H1 (cell line): ENCODE results near the gene JAK2. TPM values are rescaled to one million over a fixed set of nuclear protein-coding genes. Genes with fewer than 3 reads are reported as not detected.

ENCODE experiments used
- CTCF ChIA-PET: fragments of 300-600 bp; sonication (Branson Sonifier 250); formaldehyde crosslinking; loops from one replicate; lab custom pipeline; 2021; ENCODE audit not compliant: partially characterized antibody; lab: Charles Lee
- POLR2A ChIA-PET: fragments of 300-600 bp; sonication (Branson Sonifier 250); formaldehyde crosslinking; loops from one replicate; lab custom pipeline; 2021; ENCODE audit warnings: inconsistent platforms; ENCODE audit not compliant: partially characterized antibody; lab: Charles Lee
- DNase-seq, 2 experiments: peaks; one replicate each; pipeline versions ENCODE4 v3.0.0 to v3.0.0-alpha.2; 2010 to 2022; ENCODE audit warnings: low spot score in 2 of 2, low read depth in 1 of 2, mixed read lengths in 1 of 2
- FAIRE-seq: peaks from 2 replicates; lab custom pipeline; 2011; peaks lifted over from hg19 to GRCh38; lab: Jason Lieb, UNC
- H2AFZ ChIP-seq: 2 replicates; pipeline ENCODE4 v1.8.1; 2012; ENCODE audit warnings: low read length, inconsistent platforms
- H2AK5ac ChIP-seq: 2 replicates; pipeline ENCODE4 v1.6.1; 2013; ENCODE audit warnings: low read depth, low read length
- H2BK120ac ChIP-seq: replicated peaks from 2 replicates; pipeline ENCODE3; 2013; ENCODE audit warnings: low read depth, low read length, inconsistent platforms
- H2BK12ac ChIP-seq: 2 replicates; pipeline ENCODE4 v1.6.1; 2013; ENCODE audit warnings: low read depth, low read length
- H2BK15ac ChIP-seq: 2 replicates; pipeline ENCODE4 v1.6.1; 2013; ENCODE audit warnings: low read length
- H2BK20ac ChIP-seq: 2 replicates; pipeline ENCODE4 v1.6.1; 2013; ENCODE audit warnings: low read length
- H2BK5ac ChIP-seq: 2 replicates; pipeline ENCODE4 v1.6.1; 2013; ENCODE audit warnings: low read depth, low read length
- H3K14ac ChIP-seq: 2 replicates; pipeline ENCODE4 v1.6.1; 2013; ENCODE audit warnings: inconsistent platforms; ENCODE audit not compliant: insufficient read length
- H3K18ac ChIP-seq: 2 replicates; pipeline ENCODE4 v1.6.1; 2013; ENCODE audit warnings: low read length; ENCODE audit errors: extremely low read depth
- H3K23ac ChIP-seq: 2 replicates; pipeline ENCODE4 v1.6.1; 2013; ENCODE audit warnings: inconsistent platforms; ENCODE audit not compliant: insufficient read length
- H3K23me2 ChIP-seq: 2 replicates; pipeline ENCODE4 v1.6.1; 2013; ENCODE audit warnings: low read depth, low read length
- H3K27ac ChIP-seq: 2 replicates; pipeline ENCODE4 v1.6.1; 2011; ENCODE audit warnings: low read depth, low read length, inconsistent platforms
- H3K27me3 ChIP-seq, 4 experiments: replicated peaks in 1 of 4; 1 replicate in 1 of 4; 2 replicates in 3 of 4; pipeline versions ENCODE4 v1.6.1 to v1.8.1; 2011 to 2013; ENCODE audit warnings: low read length in 3 of 4, mild to moderate bottlenecking in 3 of 4, inconsistent platforms in 2 of 4, mixed read lengths in 2 of 4, moderate library complexity in 1 of 4; ENCODE audit not compliant: control insufficient read depth in 3 of 4, insufficient read depth in 3 of 4; ENCODE audit errors: extremely low read depth in 1 of 4
- H3K36me3 ChIP-seq, 4 experiments: 2 replicates each; pipeline versions ENCODE4 v1.6.1 to v1.8.1; 2011 to 2013; ENCODE audit warnings: mild to moderate bottlenecking in 4 of 4, low read length in 3 of 4, moderate library complexity in 2 of 4, control low read depth in 1 of 4, inconsistent platforms in 1 of 4; ENCODE audit not compliant: insufficient read depth in 4 of 4, control insufficient read depth in 2 of 4
- H3K4ac ChIP-seq: replicated peaks from 2 replicates; pipeline ENCODE3; 2013; ENCODE audit warnings: low read length, low read depth, mixed read lengths, inconsistent platforms; ENCODE audit not compliant: insufficient read length
- H3K4me1 ChIP-seq, 4 experiments: replicated peaks in 1 of 4; 1 replicate in 1 of 4; 2 replicates in 3 of 4; pipeline versions ENCODE4 v1.6.1 to v1.8.1; 2011 to 2013; ENCODE audit warnings: low read length in 3 of 4, inconsistent platforms in 2 of 4, mixed read lengths in 1 of 4; ENCODE audit not compliant: insufficient read depth in 4 of 4, control insufficient read depth in 3 of 4
- H3K4me2 ChIP-seq, 2 experiments: 2 replicates each; pipeline versions ENCODE4 v1.6.1 to v1.8.1; 2011 to 2013; ENCODE audit warnings: low read depth in 2 of 2, low read length in 2 of 2, control low read depth in 1 of 2, inconsistent platforms in 1 of 2, mild to moderate bottlenecking in 1 of 2; ENCODE audit not compliant: insufficient read depth in 1 of 2
- H3K4me3 ChIP-seq, 4 experiments: fragments of 200-600, 300-600 bp in 1 of 4; sonication (generic), shearing (Covaris generic), sonication (Bioruptor Twin) in 1 of 4; 2 replicates each; pipeline versions ENCODE4 v1.5.1 to v1.8.1; 2011 to 2016; ENCODE audit warnings: low read length in 4 of 4, low read depth in 3 of 4, control low read depth in 2 of 4, inconsistent platforms in 2 of 4, mild to moderate bottlenecking in 2 of 4, mixed read lengths in 1 of 4, moderate library complexity in 1 of 4; ENCODE audit not compliant: insufficient read depth in 2 of 4; ENCODE audit errors: extremely low read depth in 1 of 4
- H3K56ac ChIP-seq: replicated peaks from 2 replicates; pipeline ENCODE3; 2013; ENCODE audit warnings: low read depth, mild to moderate bottlenecking, mixed read lengths, low read length, inconsistent platforms; ENCODE audit not compliant: insufficient read length
- H3K79me1 ChIP-seq: 2 replicates; pipeline ENCODE4 v1.6.1; 2013; ENCODE audit warnings: low read depth, low read length, control low read depth
- H3K79me2 ChIP-seq, 2 experiments: 2 replicates each; pipeline versions ENCODE4 v1.6.1 to v1.8.1; 2012 to 2013; ENCODE audit warnings: low read length in 2 of 2, mild to moderate bottlenecking in 2 of 2, inconsistent platforms in 1 of 2; ENCODE audit not compliant: insufficient read depth in 2 of 2, control insufficient read depth in 1 of 2
- H3K9ac ChIP-seq, 4 experiments: replicated peaks in 1 of 4; 1 replicate in 1 of 4; 2 replicates in 3 of 4; pipeline versions ENCODE4 v1.6.1 to v1.8.1; 2011 to 2013; ENCODE audit warnings: low read depth in 3 of 4, low read length in 3 of 4, control low read depth in 2 of 4, mild to moderate bottlenecking in 2 of 4, moderate library complexity in 2 of 4, inconsistent platforms in 1 of 4; ENCODE audit errors: extremely low read depth in 1 of 4
- H3K9me3 ChIP-seq, 2 experiments: 2 replicates each; pipeline versions ENCODE4 v1.6.1 to v1.8.1; 2012 to 2013; ENCODE audit warnings: mild to moderate bottlenecking in 2 of 2, moderate library complexity in 2 of 2, control low read depth in 1 of 2, inconsistent platforms in 1 of 2, low read depth in 1 of 2, low read length in 1 of 2, mixed read lengths in 1 of 2; ENCODE audit not compliant: insufficient read depth in 2 of 2
- H4K20me1 ChIP-seq, 2 experiments: replicated peaks in 1 of 2; 2 replicates each; pipeline versions ENCODE3 to v1.8.1; 2011 to 2013; ENCODE audit warnings: inconsistent platforms in 2 of 2, low read length in 2 of 2, mild to moderate bottlenecking in 1 of 2; ENCODE audit not compliant: insufficient read depth in 2 of 2, control insufficient read depth in 1 of 2
- H4K5ac ChIP-seq: 2 replicates; pipeline ENCODE4 v1.6.1; 2013; ENCODE audit warnings: low read length, low read depth, mixed read lengths, inconsistent platforms; ENCODE audit not compliant: insufficient read length
- H4K8ac ChIP-seq: 2 replicates; pipeline ENCODE4 v1.8.0; 2013; ENCODE audit warnings: mild to moderate bottlenecking, moderate library complexity, low read length, inconsistent platforms; ENCODE audit not compliant: insufficient read depth; ENCODE audit errors: extremely low read depth
- H4K91ac ChIP-seq: replicated peaks from 2 replicates; pipeline ENCODE3; 2013; ENCODE audit warnings: low read length, mixed read lengths, inconsistent platforms; ENCODE audit not compliant: insufficient read length
- BACH1 ChIP-seq: IDR thresholded peaks from 2 replicates; pipeline ENCODE4 v1.6.1; 2012; ENCODE audit warnings: low read length, improper control_type of control experiment
- GTF2F1 ChIP-seq: IDR thresholded peaks from 2 replicates; pipeline ENCODE4 v1.6.1; 2012; ENCODE audit warnings: low read depth, low read length, improper control_type of control experiment, borderline replicate concordance
- NRF1 ChIP-seq: IDR thresholded peaks from 2 replicates; pipeline ENCODE4 v1.6.1; 2011; ENCODE audit warnings: mild to moderate bottlenecking, low read depth, low read length, improper control_type of control experiment
- POLR2AphosphoS5 ChIP-seq: IDR thresholded peaks from 2 replicates; pipeline ENCODE4 v1.6.1; 2011; ENCODE audit warnings: low read depth, low read length
- SIN3A ChIP-seq, 2 experiments: IDR thresholded peaks in 1 of 2; conservative IDR thresholded peaks in 1 of 2; 2 replicates each; pipeline ENCODE4 v1.6.1; 2011 to 2012; ENCODE audit warnings: low read length in 2 of 2, improper control_type of control experiment in 1 of 2, low read depth in 1 of 2, mild to moderate bottlenecking in 1 of 2
- WGBS, 2 experiments: shearing (Covaris generic) in 1 of 2; methylation state at CpG; one replicate each; pipeline versions ENCODE4 v1.1.6 to v1.1.7; 2013 to 2015; ENCODE audit warnings: low lambda C conversion rate in 2 of 2, mixed read lengths in 2 of 2, inconsistent platforms in 1 of 2, low coverage in 1 of 2, missing lambda C conversion rate in 1 of 2; ENCODE audit not compliant: insufficient replicate concordance in 2 of 2, insufficient coverage in 1 of 2, insufficient read length in 1 of 2; ENCODE audit errors: extremely low coverage in 1 of 2, missing lambda C conversion rate in 1 of 2; 5-methylcytosine and 5-hydroxymethylcytosine counted together
- polyA plus RNA-seq, 7 experiments: library from polyadenylated mRNA; depleted of rRNA in 3 of 7; stranded (reverse) in 5 of 7; unstranded in 2 of 7; fragments of >200 nt in 5 of 7; fragments of 200-250 nt in 2 of 7; gene quantifications; 1 replicate in 5 of 7; 2 replicates in 1 of 7; 4 replicates in 1 of 7; pipeline versions ENCODE4 v1.2.1 to v1.2.3, GENCODE V29; 2011 to 2013; ENCODE audit warnings: missing spikeins in 2 of 7, mixed read lengths in 2 of 7
- total RNA-seq: library from RNA; stranded (reverse); fragmentation: NEBNext Ultra II Directional; extraction: Animal tissue kit (Norgen Biotek cat#: 25700); gene quantifications from 2 replicates; pipeline ENCODE4 v1.2.1, GENCODE V29; 2021
- TF ChIP-seq, protein P1 (sequence below): IDR thresholded peaks from 2 replicates; pipeline ENCODE4 v1.6.1; 2011; ENCODE audit warnings: low read length, improper control_type of control experiment

The JAK2 gene
- total and polyA plus RNA-seq, 2 of the 8 experiments (the other 6 are each of a cell fraction or from before 2014, with no cell fraction given), result 0.50 to 2.1 TPM

DNA sequence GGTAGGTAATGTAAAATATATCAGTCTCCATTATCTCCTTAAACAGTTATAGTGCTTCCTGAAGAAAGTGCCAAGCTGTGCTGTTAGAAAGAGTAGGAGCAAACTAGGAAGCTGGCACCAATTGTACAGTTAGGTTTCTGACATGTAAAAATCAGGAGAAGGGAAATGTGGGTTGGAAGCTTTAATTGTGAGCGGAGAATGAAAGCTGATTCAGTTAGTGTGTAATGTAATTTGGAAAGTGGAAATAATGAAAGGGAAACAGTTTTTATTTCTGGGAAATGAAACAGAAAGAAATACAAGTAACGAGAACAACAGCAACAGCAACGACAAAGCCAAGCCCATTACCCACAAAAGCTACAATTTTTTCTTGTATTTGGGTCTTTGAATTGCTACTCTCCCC is 48.8 kb upstream of the JAK2 start:
- Histone ChIP-seq H3K27ac (no peak overlapping the region), H3K36me3 (no peaks in the 10 kb centered on the region), H3K79me1 (no peaks in the 10 kb centered on the region), H3K4me3 (no peak overlapping the region), H3K4me1 (no peaks in the 10 kb centered on the region), H3K27me3 (no peaks in the 10 kb centered on the region), H2BK15ac (no peak overlapping the region), H3K4me2 (no peak overlapping the region), H3K18ac (no peak overlapping the region), H4K20me1 (no peaks in the 10 kb centered on the region), H3K23me2 (no peaks in the 10 kb centered on the region), H3K4ac (no peak overlapping the region), H4K91ac (no peak overlapping the region), H2BK20ac (no peak overlapping the region), H2BK12ac (no peak overlapping the region), H4K5ac (no peak overlapping the region), H3K56ac (no peak overlapping the region), H3K79me2 (no peaks in the 10 kb centered on the region), H3K14ac (no peak overlapping the region), H3K9me3 (no peaks in the 10 kb centered on the region), H4K8ac (no peak overlapping the region), H3K9ac (no peak overlapping the region), H2BK120ac (no peak overlapping the region), H2BK5ac (no peak overlapping the region), H2AK5ac (no peak overlapping the region), H2AFZ (no peak overlapping the region), H3K23ac (no peak overlapping the region)
- FAIRE-seq (no peak), DNase-seq (no peak)
- ChIA-PET POLR2A (no interaction called here), CTCF (interaction anchor here (1.0 kb wide), 1 partner anchor 176 kb away, joined by 3 read pairs; no protein-coding TSS in a partner anchor)
- no peak for TF ChIP-seq NRF1
- TF ChIP-seq BACH1, result no peak
- TF ChIP-seq, protein P1, sequence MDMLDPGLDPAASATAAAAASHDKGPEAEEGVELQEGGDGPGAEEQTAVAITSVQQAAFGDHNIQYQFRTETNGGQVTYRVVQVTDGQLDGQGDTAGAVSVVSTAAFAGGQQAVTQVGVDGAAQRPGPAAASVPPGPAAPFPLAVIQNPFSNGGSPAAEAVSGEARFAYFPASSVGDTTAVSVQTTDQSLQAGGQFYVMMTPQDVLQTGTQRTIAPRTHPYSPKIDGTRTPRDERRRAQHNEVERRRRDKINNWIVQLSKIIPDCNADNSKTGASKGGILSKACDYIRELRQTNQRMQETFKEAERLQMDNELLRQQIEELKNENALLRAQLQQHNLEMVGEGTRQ, result no peak
- no peak for TF ChIP-seq SIN3A (conservative IDR thresholded peaks at IDR 0.05 in 1 of 2, IDR thresholded peaks at IDR 0.05 in 1 of 2; ENCODE audit: low read depth in 1 of 2, low read length in 2 of 2)
- no peak for TF ChIP-seq GTF2F1
- no peak for TF ChIP-seq POLR2AphosphoS5
- WGBS, 2 experiments, result 96 to 100% methylated on average over 2 to 3 of the region's 3 CpGs
